IMR-90 (cell line): ENCODE data around the gene MRPS31. TPM values are rescaled to one million over a fixed set of nuclear protein-coding genes. Genes with fewer than 3 reads are reported as not detected.
A peak's percentile ranks its signal among the peaks of the same experiment; 100 is the strongest.

Source experiments
- ATAC-seq: fragments of 200-7000 bp; cut with Tn5 transposase; 2 replicates; pipeline ENCODE4 v1.9.1; 2020; ENCODE audit warnings: low read depth, mild to moderate bottlenecking, moderate library complexity
- BruUV-seq: library from RNA; stranded (reverse); fragments of 400-500 nt; replicated peaks from 2 replicates; lab custom pipeline; 2021; lab: Mats Ljungman, UMichigan
- CTCF ChIA-PET: fragments of 300-600 bp; formaldehyde crosslinking; extraction: SDS; loops from one replicate; lab custom pipeline; 2021; ENCODE audit warnings: antibody characterized with exemption; lab: Yijun Ruan, JAX
- POLR2A ChIA-PET: fragments of 300-600 bp; sonication (Branson Sonifier 250); formaldehyde crosslinking; loops from one replicate; lab custom pipeline; 2022; ENCODE audit warnings: antibody characterized with exemption; ENCODE audit not compliant: unreplicated experiment; lab: Charles Lee
- DNase-seq: peaks from one replicate; pipeline ENCODE4 v3.0.0; 2013
- H2AFZ ChIP-seq: replicated peaks from 2 replicates; pipeline ENCODE3; 2013; ENCODE audit warnings: low read length, mild to moderate bottlenecking; ENCODE audit not compliant: poor library complexity
- H2AK5ac ChIP-seq: 2 replicates; pipeline ENCODE4 v1.6.1; 2013; ENCODE audit warnings: low read depth, low read length, inconsistent platforms
- H2AK9ac ChIP-seq: replicated peaks from 2 replicates; pipeline ENCODE3; 2013; ENCODE audit warnings: mild to moderate bottlenecking, low read depth, low read length, moderate library complexity; ENCODE audit not compliant: poor library complexity
- H2BK120ac ChIP-seq: 2 replicates; pipeline ENCODE4 v1.6.1; 2013; ENCODE audit warnings: low read depth, low read length, inconsistent platforms
- H2BK15ac ChIP-seq: 3 replicates; pipeline ENCODE4 v1.6.1; 2013; ENCODE audit warnings: low read depth, low read length, inconsistent platforms
- H2BK20ac ChIP-seq: 2 replicates; pipeline ENCODE4 v1.6.1; 2013; ENCODE audit warnings: low read depth, mild to moderate bottlenecking, inconsistent platforms, low read length, moderate library complexity
- H2BK5ac ChIP-seq: 2 replicates; pipeline ENCODE4 v1.6.1; 2013; ENCODE audit warnings: mild to moderate bottlenecking, low read depth, low read length, inconsistent platforms; ENCODE audit not compliant: poor library complexity, severe bottlenecking
- H3K14ac ChIP-seq: replicated peaks from 2 replicates; pipeline ENCODE4 v1.6.1; 2013; ENCODE audit warnings: low read depth, low read length, inconsistent platforms
- H3K18ac ChIP-seq: 2 replicates; pipeline ENCODE4 v1.6.1; 2013; ENCODE audit warnings: low read depth, low read length, control low read depth
- H3K23ac ChIP-seq: 2 replicates; pipeline ENCODE4 v1.6.1; 2013; ENCODE audit warnings: low read depth, low read length, inconsistent platforms
- H3K27ac ChIP-seq: 2 replicates; pipeline ENCODE4 v1.5.1; 2013; ENCODE audit warnings: mild to moderate bottlenecking, control low read depth, low read length; ENCODE audit not compliant: insufficient read depth
- H3K27me3 ChIP-seq: 2 replicates; pipeline ENCODE4 v1.6.1; 2013; ENCODE audit warnings: low read length; ENCODE audit not compliant: control insufficient read depth, insufficient read depth
- H3K36me3 ChIP-seq: 2 replicates; pipeline ENCODE4 v1.6.1; 2013; ENCODE audit warnings: low read length, mixed read lengths; ENCODE audit not compliant: control insufficient read depth, insufficient read depth
- H3K4ac ChIP-seq: 2 replicates; pipeline ENCODE4 v1.6.1; 2013; ENCODE audit warnings: low read depth, low read length, inconsistent platforms
- H3K4me1 ChIP-seq: 2 replicates; pipeline ENCODE4 v1.6.1; 2013; ENCODE audit warnings: low read length, mixed read lengths; ENCODE audit not compliant: control insufficient read depth, insufficient read depth
- H3K4me2 ChIP-seq: 2 replicates; pipeline ENCODE4 v1.6.1; 2013; ENCODE audit warnings: low read depth, mild to moderate bottlenecking, control low read depth, low read length, moderate library complexity
- H3K4me3 ChIP-seq: 2 replicates; pipeline ENCODE4 v1.5.1; 2013; ENCODE audit warnings: low read depth, mild to moderate bottlenecking, control low read depth, low read length, moderate library complexity; ENCODE audit not compliant: insufficient read depth
- H3K56ac ChIP-seq: 2 replicates; pipeline ENCODE4 v1.6.1; 2013; ENCODE audit warnings: low read length, inconsistent platforms; ENCODE audit not compliant: insufficient read depth; ENCODE audit errors: extremely low read depth
- H3K79me1 ChIP-seq, 2 experiments: 2 replicates each; pipeline ENCODE4 v1.6.1; 2013; ENCODE audit warnings: low read length in 2 of 2, inconsistent platforms in 1 of 2, low read depth in 1 of 2
- H3K9ac ChIP-seq: 2 replicates; pipeline ENCODE4 v1.6.1; 2013; ENCODE audit warnings: low read depth, low read length, control low read depth
- H3K9me1 ChIP-seq: 2 replicates; pipeline ENCODE4 v1.6.1; 2013; ENCODE audit warnings: low read length, inconsistent platforms; ENCODE audit not compliant: insufficient read depth
- H3K9me3 ChIP-seq: 2 replicates; pipeline ENCODE4 v1.6.1; 2013; ENCODE audit warnings: low read length; ENCODE audit not compliant: control insufficient read depth, insufficient read depth
- H4K20me1 ChIP-seq: 2 replicates; pipeline ENCODE4 v1.6.1; 2013; ENCODE audit warnings: low read length, inconsistent platforms; ENCODE audit not compliant: insufficient read depth
- H4K5ac ChIP-seq: 2 replicates; pipeline ENCODE4 v1.6.1; 2013; ENCODE audit warnings: mild to moderate bottlenecking, low read depth, low read length, control low read depth
- H4K8ac ChIP-seq, 2 experiments: 2 replicates each; pipeline ENCODE4 v1.6.1; 2013; ENCODE audit warnings: low read depth in 2 of 2, low read length in 2 of 2, control low read depth in 1 of 2, inconsistent platforms in 1 of 2
- H4K91ac ChIP-seq: 2 replicates; pipeline ENCODE4 v1.6.1; 2013; ENCODE audit warnings: low read depth, low read length, inconsistent platforms; ENCODE audit not compliant: insufficient read depth
- MAFK ChIP-seq: IDR thresholded peaks from 2 replicates; pipeline ENCODE4 v1.6.1; 2012; ENCODE audit warnings: low read depth, low read length, improper control_type of control experiment
- MXI1 ChIP-seq: IDR thresholded peaks from 2 replicates; pipeline ENCODE4 v1.6.1; 2012; ENCODE audit warnings: low read depth, mild to moderate bottlenecking, low read length, moderate library complexity, borderline replicate concordance
- NFE2L2 ChIP-seq: fragments of 150-350 bp; IDR thresholded peaks from 2 replicates; pipeline ENCODE4 v1.6.1; 2016; ENCODE audit warnings: low read depth, mild to moderate bottlenecking, low read length
- POLR2A ChIP-seq: IDR thresholded peaks from 2 replicates; pipeline ENCODE4 v1.6.1; 2012; ENCODE audit warnings: mild to moderate bottlenecking, low read depth, low read length
- WGBS, 2 experiments: methylation state at CpG; one replicate each; pipeline versions ENCODE4 v1.1.5 to v1.1.7; 2013; ENCODE audit warnings: missing lambda C conversion rate in 2 of 2; ENCODE audit not compliant: insufficient read length in 1 of 2; ENCODE audit errors: extremely low coverage in 2 of 2; 5-methylcytosine and 5-hydroxymethylcytosine counted together
- dilution Hi-C: fragments of 300-500 bp; cut with HindIII; formaldehyde crosslinking; loops from one replicate; pipeline ENCODE4 v1.14.3; 2018; ENCODE audit warnings: low sequenced_read_pairs; ENCODE audit not compliant: unreplicated experiment
- in situ Hi-C: fragments of 300-500 bp; cut with MboI; formaldehyde crosslinking; loops from 3 replicates; pipeline ENCODE4 v1.14.3; 2019; ENCODE audit warnings: low sequenced_read_pairs, inconsistent platforms, mixed read lengths
- intact Hi-C: fragments of 100-400 bp; cut with micrococcal nuclease; formaldehyde crosslinking; loops from 2 replicates; pipeline ENCODE4 v1.10.0; 2022
- polyA plus RNA-seq, 3 experiments: library from polyadenylated mRNA; depleted of rRNA; stranded (reverse); fragments of >200 nt; gene quantifications; 2 replicates each; pipeline ENCODE4 v1.2.3, GENCODE V29; 2012; ENCODE audit warnings: low replicate concordance in 1 of 3
- total RNA-seq: library from RNA; depleted of rRNA; stranded (reverse); fragments of >200 nt; gene quantifications from 2 replicates; pipeline ENCODE4 v1.2.3, GENCODE V29; 2012
- TF ChIP-seq, protein P1 (sequence below): fragments of 150-350 bp; IDR thresholded peaks from 2 replicates; pipeline ENCODE4 v1.6.1; 2016; ENCODE audit warnings: low read depth, mild to moderate bottlenecking, low read length, moderate library complexity, borderline replicate concordance
- TF ChIP-seq, protein P2 (sequence below): conservative IDR thresholded peaks from 2 replicates; pipeline ENCODE4 v1.5.1; 2012; ENCODE audit warnings: mild to moderate bottlenecking, low read depth, low read length, improper control_type of control experiment

Gene MRPS31
- total and polyA plus RNA-seq, 2 of the 4 experiments (the other 2 are of a cell fraction), result 9.3 to 14.8 TPM

DNA sequence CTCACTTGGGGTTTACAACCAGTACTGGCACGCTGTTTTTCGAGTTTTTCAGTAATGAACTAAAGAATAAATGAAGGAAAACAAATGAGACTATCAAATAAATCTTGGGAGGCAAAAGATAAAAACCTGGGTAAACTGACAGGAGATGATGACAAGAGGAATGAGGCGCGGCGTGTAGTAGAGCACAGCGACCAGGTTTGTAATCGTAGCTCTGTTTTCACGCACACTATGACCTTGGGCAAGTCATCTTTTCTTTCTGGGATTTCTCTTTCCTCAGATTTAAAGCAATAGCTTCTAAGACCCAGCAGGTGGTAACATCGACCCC lies 419 bp downstream of the MRPS31 start:
- H2AK9ac ChIP-seq, result peak overlapping the region; percentile 98
- H2AFZ ChIP-seq, result peak overlapping the region; percentile 100
- peak overlapping the region; percentile 94 for H4K5ac ChIP-seq
- peak overlapping the region; percentile 97 for H3K14ac ChIP-seq
- H2BK15ac ChIP-seq, result 0 out of 3 replicates have a peak overlapping the region, but pooled peaks have one; percentile 10
- in situ Hi-C loops, result no loop called here
- intact Hi-C loops, result loop anchor here (10.0 kb wide), 2 partner anchors 284 to 1086 kb away; no protein-coding TSS in a partner anchor
- 0% methylated on average over 2 of the region's 9 CpGs; no CpG with 5 or more reads in 1 of the 2 experiments for WGBS, 2 experiments
- no peak overlapping the region for H3K18ac ChIP-seq
- no TSS peak for BruUV-seq
- peak overlapping the region; percentile 79 for H3K56ac ChIP-seq
- H4K91ac ChIP-seq, result peak overlapping the region; percentile 78
- H2BK5ac ChIP-seq, result peak overlapping the region; percentile 90
- peak overlapping the region; percentile 95 for H3K4ac ChIP-seq
- no peaks in the 10 kb centered on the region for H3K27me3 ChIP-seq
- dilution Hi-C loops, result no loop called here
- peaks cover 9 to 22% of the 10 kb centered on the region in 2 experiments for H3K79me1 ChIP-seq
- H4K8ac ChIP-seq, result peak overlapping the region; percentile 74 to 98
- no peaks in the 10 kb centered on the region for H3K9me3 ChIP-seq
- POLR2A ChIA-PET, result no interaction called here
- TF ChIP-seq, protein P1, sequence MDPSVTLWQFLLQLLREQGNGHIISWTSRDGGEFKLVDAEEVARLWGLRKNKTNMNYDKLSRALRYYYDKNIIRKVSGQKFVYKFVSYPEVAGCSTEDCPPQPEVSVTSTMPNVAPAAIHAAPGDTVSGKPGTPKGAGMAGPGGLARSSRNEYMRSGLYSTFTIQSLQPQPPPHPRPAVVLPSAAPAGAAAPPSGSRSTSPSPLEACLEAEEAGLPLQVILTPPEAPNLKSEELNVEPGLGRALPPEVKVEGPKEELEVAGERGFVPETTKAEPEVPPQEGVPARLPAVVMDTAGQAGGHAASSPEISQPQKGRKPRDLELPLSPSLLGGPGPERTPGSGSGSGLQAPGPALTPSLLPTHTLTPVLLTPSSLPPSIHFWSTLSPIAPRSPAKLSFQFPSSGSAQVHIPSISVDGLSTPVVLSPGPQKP, result no peak
- TF ChIP-seq MAFK, result no peak
- TF ChIP-seq NFE2L2, result no peak
- TF ChIP-seq POLR2A, result no peak
- TF ChIP-seq MXI1, result no peak
- TF ChIP-seq, protein P2, sequence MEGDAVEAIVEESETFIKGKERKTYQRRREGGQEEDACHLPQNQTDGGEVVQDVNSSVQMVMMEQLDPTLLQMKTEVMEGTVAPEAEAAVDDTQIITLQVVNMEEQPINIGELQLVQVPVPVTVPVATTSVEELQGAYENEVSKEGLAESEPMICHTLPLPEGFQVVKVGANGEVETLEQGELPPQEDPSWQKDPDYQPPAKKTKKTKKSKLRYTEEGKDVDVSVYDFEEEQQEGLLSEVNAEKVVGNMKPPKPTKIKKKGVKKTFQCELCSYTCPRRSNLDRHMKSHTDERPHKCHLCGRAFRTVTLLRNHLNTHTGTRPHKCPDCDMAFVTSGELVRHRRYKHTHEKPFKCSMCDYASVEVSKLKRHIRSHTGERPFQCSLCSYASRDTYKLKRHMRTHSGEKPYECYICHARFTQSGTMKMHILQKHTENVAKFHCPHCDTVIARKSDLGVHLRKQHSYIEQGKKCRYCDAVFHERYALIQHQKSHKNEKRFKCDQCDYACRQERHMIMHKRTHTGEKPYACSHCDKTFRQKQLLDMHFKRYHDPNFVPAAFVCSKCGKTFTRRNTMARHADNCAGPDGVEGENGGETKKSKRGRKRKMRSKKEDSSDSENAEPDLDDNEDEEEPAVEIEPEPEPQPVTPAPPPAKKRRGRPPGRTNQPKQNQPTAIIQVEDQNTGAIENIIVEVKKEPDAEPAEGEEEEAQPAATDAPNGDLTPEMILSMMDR, result 0 out of 2 replicates have a peak, but pooled peaks have one; percentile 4
- no peaks in the 10 kb centered on the region for H4K20me1 ChIP-seq
- H3K27ac ChIP-seq, result peak overlapping the region; percentile 88
- DNase-seq, result no peak
- H3K4me3 ChIP-seq, result peak overlapping the region; percentile 94
- H3K36me3 ChIP-seq, result no peaks in the 10 kb centered on the region
- ATAC-seq, result no peak
- no peaks in the 10 kb centered on the region; the same call in 1 of the 2 replicates for H3K9me1 ChIP-seq
- H2BK120ac ChIP-seq, result peak overlapping the region; percentile 63; the same call in 1 of the 2 replicates
- peak overlapping the region; percentile 97 for H3K23ac ChIP-seq
- H3K4me2 ChIP-seq, result peak overlapping the region; percentile 98
- H2BK20ac ChIP-seq, result no peak overlapping the region
- H2AK5ac ChIP-seq, result peak overlapping the region; percentile 75; the same call in 1 of the 2 replicates
- H3K9ac ChIP-seq, result peak overlapping the region; percentile 96
- CTCF ChIA-PET, result interaction anchor here (0.5 kb wide), 1 partner anchor 1738 kb away, joined by 3 read pairs; no protein-coding TSS in a partner anchor
- H3K4me1 ChIP-seq, result no peaks in the 10 kb centered on the region
